ES-I3 (cell line): ENCODE data around the gene INMT.

Experiments
- H3K36me3 ChIP-seq: 2 replicates; pipeline ENCODE4 v1.6.1; 2013; ENCODE audit warnings: mild to moderate bottlenecking, low read length, control low read depth, moderate library complexity; ENCODE audit not compliant: insufficient read depth
- H3K4me1 ChIP-seq: 2 replicates; pipeline ENCODE4 v1.6.1; 2013; ENCODE audit warnings: mild to moderate bottlenecking, control low read depth, low read length; ENCODE audit not compliant: insufficient read depth
- H3K9ac ChIP-seq: 2 replicates; pipeline ENCODE4 v1.6.1; 2013; ENCODE audit warnings: low read depth, mild to moderate bottlenecking, low read length, moderate library complexity
- H3K9me3 ChIP-seq: 2 replicates; pipeline ENCODE4 v1.6.1; 2013; ENCODE audit warnings: mild to moderate bottlenecking, low read length, moderate library complexity; ENCODE audit not compliant: control insufficient read depth, insufficient read depth

The INMT gene

GRCh38 chr7:30751696-30752273, at the start of gene INMT:
Gene INMT (plus strand): TSS chr7:30752135. CDS start chr7:30752151, 16 bp downstream.
- Histone ChIP-seq H3K36me3 (no peaks in the 10 kb centered on the region), H3K9me3 (no peaks in the 10 kb centered on the region), H3K9ac (no peak within 1 kb of the TSS), H3K4me1 (no peaks in the 10 kb centered on the region)

- Histone ChIP-seq H3K36me3 (no peaks in the 10 kb centered on the region), H3K4me1 (peaks cover 12% of the 10 kb centered on the region), H3K9me3 (no peaks in the 10 kb centered on the region), H3K9ac (no peak overlapping the region)
Observed at GRCh38 chr7:30702200-30702599, 49.7 kb upstream of the INMT start.

GRCh38 chr7:30703756-30704155, 48.2 kb upstream of the INMT start:
- H3K36me3 ChIP-seq = no peaks in the 10 kb centered on the region
- H3K9me3 ChIP-seq = no peaks in the 10 kb centered on the region
- H3K9ac ChIP-seq = no peak overlapping the region
- peaks cover 12% of the 10 kb centered on the region for H3K4me1 ChIP-seq

- Histone ChIP-seq H3K9ac (no peak overlapping the region), H3K9me3 (no peaks in the 10 kb centered on the region), H3K4me1 (peaks cover 16% of the 10 kb centered on the region), H3K36me3 (no peaks in the 10 kb centered on the region)
Observed at GRCh38 chr7:30705008-30705407, 46.9 kb upstream of the INMT start.

GRCh38 chr7:30705596-30705995, 46.3 kb upstream of the INMT start:
- H3K4me1 ChIP-seq = peaks cover 11% of the 10 kb centered on the region; the same call in 1 of the 2 replicates
- H3K9me3 ChIP-seq = no peaks in the 10 kb centered on the region
- H3K36me3 ChIP-seq = no peaks in the 10 kb centered on the region
- H3K9ac ChIP-seq = no peak overlapping the region

GRCh38 chr7:30706316-30706715, 45.6 kb upstream of the INMT start:
- Histone ChIP-seq H3K9ac (no peak overlapping the region), H3K4me1 (peaks cover 7% of the 10 kb centered on the region; the same call in 1 of the 2 replicates), H3K9me3 (no peaks in the 10 kb centered on the region), H3K36me3 (no peaks in the 10 kb centered on the region)

- H3K4me1 ChIP-seq = peaks cover 7% of the 10 kb centered on the region; the same call in 1 of the 2 replicates
- no peaks in the 10 kb centered on the region for H3K9me3 ChIP-seq
- no peaks in the 10 kb centered on the region for H3K36me3 ChIP-seq
- H3K9ac ChIP-seq = no peak overlapping the region
Observed at GRCh38 chr7:30706908-30707307, 45.0 kb upstream of the INMT start.

- Histone ChIP-seq H3K9me3 (no peaks in the 10 kb centered on the region), H3K4me1 (peaks cover 7% of the 10 kb centered on the region; the same call in 1 of the 2 replicates), H3K36me3 (no peaks in the 10 kb centered on the region), H3K9ac (no peak overlapping the region)
Observed at GRCh38 chr7:30707391-30708357, 44.3 kb upstream of the INMT start.

- Histone ChIP-seq H3K9ac (no peak overlapping the region), H3K36me3 (no peaks in the 10 kb centered on the region), H3K9me3 (no peaks in the 10 kb centered on the region), H3K4me1 (peaks cover 7% of the 10 kb centered on the region; the same call in 1 of the 2 replicates)
Observed at GRCh38 chr7:30708412-30708811, 43.5 kb upstream of the INMT start.

- Histone ChIP-seq H3K4me1 (peaks cover 7% of the 10 kb centered on the region; the same call in 1 of the 2 replicates), H3K9ac (no peak overlapping the region), H3K9me3 (no peaks in the 10 kb centered on the region), H3K36me3 (no peaks in the 10 kb centered on the region)
Observed at GRCh38 chr7:30708983-30709382, 43.0 kb upstream of the INMT start.

- H3K36me3 ChIP-seq = no peaks in the 10 kb centered on the region
- no peaks in the 10 kb centered on the region for H3K9me3 ChIP-seq
- H3K9ac ChIP-seq = 0 out of 2 replicates have a peak overlapping the region, but pooled peaks have one; percentile 18
- peaks cover 7% of the 10 kb centered on the region; the same call in 1 of the 2 replicates for H3K4me1 ChIP-seq
Observed at GRCh38 chr7:30709549-30709948, 42.4 kb upstream of the INMT start.

GRCh38 chr7:30710669-30711068, 41.3 kb upstream of the INMT start:
- H3K9me3 ChIP-seq = no peaks in the 10 kb centered on the region

GRCh38 chr7:30713392-30713791, 38.5 kb upstream of the INMT start:
- H3K4me1 ChIP-seq = peaks cover 7% of the 10 kb centered on the region; the same call in 1 of the 2 replicates
- 0 out of 2 replicates have a peak, but pooled peaks cover 4% of the 10 kb centered on the region for H3K9me3 ChIP-seq
- H3K9ac ChIP-seq = no peak overlapping the region
- H3K36me3 ChIP-seq = no peaks in the 10 kb centered on the region

More at GRCh38 chr7:30710669-30711068, 41.3 kb upstream of the INMT start:
- Histone ChIP-seq H3K4me1 (peaks cover 7% of the 10 kb centered on the region; the same call in 1 of the 2 replicates), H3K9ac (no peak overlapping the region), H3K36me3 (no peaks in the 10 kb centered on the region)

- Histone ChIP-seq H3K9ac (no peak overlapping the region), H3K4me1 (peaks cover 5% of the 10 kb centered on the region; the same call in 1 of the 2 replicates), H3K9me3 (0 out of 2 replicates have a peak, but pooled peaks cover 4% of the 10 kb centered on the region), H3K36me3 (no peaks in the 10 kb centered on the region)
Observed at GRCh38 chr7:30714129-30714528, 37.8 kb upstream of the INMT start.
